ENCODE data around the gene KLRF1. TPM values are rescaled to one million over a fixed set of nuclear protein-coding genes. Genes with fewer than 3 reads are reported as not detected.

KLRF1 gene
- total RNA-seq, 2 donors from 2014 or later: 0.54 to 0.92 TPM

- Histone ChIP-seq H3K4me1 (ENCODE audit: control insufficient read depth in 1 of 2, low read depth in 2 of 2) (no peaks in the 10 kb centered on the region), H3K9me3 (no peaks in the 10 kb centered on the region), H3K36me3 (no peaks in the 10 kb centered on the region), H3K27ac (no peak overlapping the region), H3K4me3 (no peak overlapping the region), H3K27me3 (replicated peaks; ENCODE audit: insufficient read depth) (no peaks in the 10 kb centered on the region)
- no peak for DNase-seq (ENCODE audit: low spot score)
- ATAC-seq (ENCODE audit: insufficient number of reproducible peaks, low FRiP score, low read depth): no peak
- no peak for TF ChIP-seq CTCF (IDR thresholded peaks at IDR 0.05)
Measured at GRCh38 chr12:9880532-9881078, 53.3 kb downstream of the KLRF1 start.

DNA sequence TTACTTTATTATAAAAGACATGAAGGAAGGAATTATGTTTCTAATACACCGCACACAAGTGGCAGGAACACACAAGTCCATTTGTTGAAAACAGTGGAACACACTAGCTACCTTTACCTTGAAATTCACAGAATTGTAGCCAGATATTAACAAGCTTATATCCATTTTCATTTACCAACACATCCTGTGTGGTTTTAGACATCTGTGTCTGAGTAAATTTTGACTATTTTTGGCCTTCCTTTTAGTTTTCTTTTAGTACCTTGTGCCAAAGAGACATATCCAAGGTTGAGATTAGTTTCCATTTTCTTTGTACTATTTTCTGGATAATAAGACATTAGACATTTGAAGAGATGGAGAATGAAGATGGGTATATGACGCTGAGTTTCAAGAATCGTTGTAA, 54.0 kb downstream of the KLRF1 start, which contains the start of gene KLRF2:
TSS of gene KLRF2 (plus strand) at position 244 of the 400 bp plus-strand sequence. CDS start at position 351, 107 bp downstream.
- no peak for TF ChIP-seq CTCF (IDR thresholded peaks at IDR 0.05)
- no peaks in the 10 kb centered on the region for H3K9me3 ChIP-seq
- no peaks in the 10 kb centered on the region for H3K4me1 ChIP-seq (ENCODE audit: control insufficient read depth in 1 of 2, low read depth in 2 of 2)
- no peak within 1 kb of the TSS for H3K27ac ChIP-seq
- H3K4me3 ChIP-seq: no peak within 1 kb of the TSS
- DNase-seq (ENCODE audit: low spot score) (no peak), ATAC-seq (ENCODE audit: insufficient number of reproducible peaks, low FRiP score, low read depth) (no peak)
- no peaks in the 10 kb centered on the region for H3K36me3 ChIP-seq
- H3K27me3 ChIP-seq (replicated peaks; ENCODE audit: insufficient read depth): no peaks in the 10 kb centered on the region

DNA sequence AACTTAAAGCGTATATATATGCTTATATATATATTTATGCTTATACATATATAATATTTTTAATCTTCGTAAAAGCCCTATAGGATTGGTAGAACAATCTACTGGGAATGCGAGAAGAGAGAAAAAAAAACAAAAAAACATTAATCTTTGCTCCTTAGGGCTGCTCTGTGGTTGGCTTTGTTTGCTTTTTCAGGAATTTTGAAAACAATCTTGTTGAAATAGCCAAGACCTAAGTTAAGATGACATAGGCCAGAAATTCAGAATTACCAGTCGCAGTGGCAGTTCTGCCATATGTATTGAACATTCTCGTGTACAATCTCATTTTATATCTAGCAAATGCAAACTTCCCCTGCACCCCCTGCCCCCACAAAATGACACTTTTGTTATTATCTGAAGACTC, 54.7 kb downstream of the KLRF1 start:
- no peak for ATAC-seq (ENCODE audit: insufficient number of reproducible peaks, low FRiP score, low read depth)
- no peak overlapping the region for H3K27ac ChIP-seq

GRCh38 chr12:9883175-9883574, 55.9 kb downstream of the KLRF1 start:
- H3K4me3 ChIP-seq: no peak overlapping the region
- H3K4me1 ChIP-seq (ENCODE audit: control insufficient read depth in 1 of 2, low read depth in 2 of 2): no peaks in the 10 kb centered on the region
- no peak overlapping the region for H3K27ac ChIP-seq
- DNase-seq (ENCODE audit: low spot score) (no peak), ATAC-seq (ENCODE audit: insufficient number of reproducible peaks, low FRiP score, low read depth) (no peak)
- no peaks in the 10 kb centered on the region for H3K36me3 ChIP-seq
- no peaks in the 10 kb centered on the region for H3K9me3 ChIP-seq
- no peaks in the 10 kb centered on the region for H3K27me3 ChIP-seq (replicated peaks; ENCODE audit: insufficient read depth)
- TF ChIP-seq CTCF (IDR thresholded peaks at IDR 0.05): no peak

More for the DNA sequence above, 54.7 kb downstream of the KLRF1 start:
- Histone ChIP-seq H3K4me3 (no peak overlapping the region), H3K27me3 (replicated peaks; ENCODE audit: insufficient read depth) (no peaks in the 10 kb centered on the region), H3K9me3 (no peaks in the 10 kb centered on the region), H3K4me1 (ENCODE audit: control insufficient read depth in 1 of 2, low read depth in 2 of 2) (no peaks in the 10 kb centered on the region), H3K36me3 (no peaks in the 10 kb centered on the region)
- TF ChIP-seq CTCF (IDR thresholded peaks at IDR 0.05): no peak
- DNase-seq (ENCODE audit: low spot score): no peak

GRCh38 chr12:9888665-9889273, 61.5 kb downstream of the KLRF1 start:
- Histone ChIP-seq H3K36me3 (no peaks in the 10 kb centered on the region), H3K27me3 (replicated peaks; ENCODE audit: insufficient read depth) (no peaks in the 10 kb centered on the region), H3K4me1 (ENCODE audit: control insufficient read depth in 1 of 2, low read depth in 2 of 2) (no peaks in the 10 kb centered on the region), H3K4me3 (no peak overlapping the region), H3K27ac (no peak overlapping the region), H3K9me3 (no peaks in the 10 kb centered on the region)
- TF ChIP-seq CTCF (IDR thresholded peaks at IDR 0.05): no peak
- DNase-seq (ENCODE audit: low spot score): no peak
- ATAC-seq (ENCODE audit: insufficient number of reproducible peaks, low FRiP score, low read depth): no peak

Other genes starting within 250 kb of the KLRF1 start
- 1 to 10 TPM in 1 of 2 donors, not detected in 1; 1.6 TPM for gene KLRB1, start 219.6 kb upstream of the KLRF1 start, total RNA-seq
- gene CLEC2D, start 157.8 kb upstream of the KLRF1 start, total RNA-seq: 10 to 100 TPM; 19.2 to 30.8 TPM
- 1 to 10 TPM in 1 of 2 donors, not detected in 1; 1.9 TPM for gene CLECL1, start 94.4 kb upstream of the KLRF1 start, total RNA-seq
- 10 to 100 TPM in 1 of 2 donors, 1 to 10 TPM in 1; 5.8 to 40.3 TPM for gene CD69, start 66.6 kb upstream of the KLRF1 start, total RNA-seq
- 10 to 100 TPM; 13.1 to 14.9 TPM for gene CLEC2B, start 41.9 kb downstream of the KLRF1 start, total RNA-seq
- gene KLRF2, start 54.0 kb downstream of the KLRF1 start, total RNA-seq: not detected
- gene CLEC2A, start 104.9 kb downstream of the KLRF1 start, total RNA-seq: not detected
- gene CLEC12A, start 143.9 kb downstream of the KLRF1 start, total RNA-seq: 1 to 10 TPM in 1 of 2 donors, under 1 TPM in 1; 0.42 to 1.1 TPM
- gene CLEC1B, start 171.6 kb downstream of the KLRF1 start, total RNA-seq: not detected
- not detected for gene CLEC12B, start 183.1 kb downstream of the KLRF1 start, total RNA-seq
- not detected for gene CLEC9A, start 203.2 kb downstream of the KLRF1 start, total RNA-seq

Measured in thoracic aorta (tissue), 2 donors.